ENCODE measurements around the gene GLIPR2. TPM values are rescaled to one million over a fixed set of nuclear protein-coding genes. Genes with fewer than 3 reads are reported as not detected.

The GLIPR2 gene
- total RNA-seq = 70.2 and 83.1 TPM in 2 replicates

GRCh38 chr9:36136272-36136893 is at the start of gene GLIPR2:
TSS of gene GLIPR2 (plus strand) at chr9:36136733. CDS start at chr9:36136779, 46 bp downstream.

DNA sequence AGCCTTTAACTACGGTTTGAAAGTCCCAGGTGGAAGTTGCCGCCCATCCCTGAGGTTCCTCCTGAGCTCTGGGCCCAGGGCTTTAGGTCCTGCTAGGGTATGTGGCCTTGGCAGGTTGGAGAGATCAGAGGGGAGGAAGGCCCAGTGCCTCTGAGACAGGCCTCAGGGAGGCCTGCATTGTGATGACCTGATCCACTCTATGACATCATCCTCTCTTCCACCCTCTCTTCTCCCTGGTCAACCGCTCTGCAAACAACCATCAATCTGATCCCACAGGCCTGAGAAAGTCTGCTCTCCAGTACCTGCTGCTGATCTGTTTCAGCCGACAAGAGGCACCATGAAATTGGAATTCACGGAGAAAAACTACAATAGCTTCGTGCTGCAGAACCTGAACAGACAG is 32.6 kb downstream of the GLIPR2 start, which contains the start of gene CCIN:
TSS of gene CCIN (plus strand) at position 223 of the 400 bp plus-strand sequence. CDS start at position 338, 115 bp downstream.

DNA sequence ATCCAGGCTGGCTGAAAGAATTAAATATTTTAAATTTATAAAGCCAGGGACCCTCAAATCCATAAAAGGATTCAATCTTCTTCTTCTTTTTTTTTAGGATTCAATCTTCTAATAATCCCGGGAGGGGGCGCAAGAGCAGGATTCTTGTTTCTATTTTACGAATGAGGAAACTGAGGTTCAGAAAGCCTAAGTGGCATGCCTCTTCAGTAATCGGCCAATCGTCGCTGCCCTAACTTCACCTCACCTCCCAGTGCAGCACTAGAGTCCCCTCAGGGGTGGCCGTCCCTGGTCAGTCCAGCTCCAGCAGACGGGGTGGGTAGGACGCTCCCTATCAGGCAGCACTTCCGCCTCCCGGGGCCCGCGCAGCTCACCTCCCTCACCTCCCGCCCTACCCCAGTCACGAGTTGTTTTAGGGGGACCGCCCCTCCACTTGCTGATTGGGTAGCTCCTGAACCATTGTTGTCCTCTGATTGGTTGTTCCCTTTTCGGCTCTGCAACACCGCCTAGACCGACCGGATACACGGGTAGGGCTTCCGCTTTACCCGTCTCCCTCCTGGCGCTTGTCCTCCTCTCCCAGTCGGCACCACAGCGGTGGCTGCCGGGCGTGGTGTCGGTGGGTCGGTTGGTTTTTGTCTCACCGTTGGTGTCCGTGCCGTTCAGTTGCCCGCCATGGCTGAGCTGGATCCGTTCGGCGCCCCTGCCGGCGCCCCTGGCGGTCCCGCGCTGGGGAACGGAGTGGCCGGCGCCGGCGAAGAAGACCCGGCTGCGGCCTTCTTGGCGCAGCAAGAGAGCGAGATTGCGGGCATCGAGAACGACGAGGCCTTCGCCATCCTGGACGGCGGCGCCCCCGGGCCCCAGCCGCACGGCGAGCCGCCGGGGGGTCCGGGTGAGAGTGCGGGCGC is 54.1 kb downstream of the GLIPR2 start, which contains the start of gene CLTA:
TSS of gene CLTA (plus strand) at position 534 of the 902 bp plus-strand sequence. CDS start at position 670, 136 bp downstream.

Other genes with a start within 250 kb of the GLIPR2 start
- gene HRCT1, start 230.5 kb upstream of the GLIPR2 start, total RNA-seq = 0.11 and 0.25 TPM in 2 replicates
- under 0.01 TPM in 1 of 2 replicates, not detected in the other for gene SPAAR, start 227.2 kb upstream of the GLIPR2 start, total RNA-seq
- 0.12 and 0.22 TPM in 2 replicates for gene OR2S2, start 178.6 kb upstream of the GLIPR2 start, total RNA-seq
- 27.6 and 45.2 TPM in 2 replicates for gene RECK, start 99.8 kb upstream of the GLIPR2 start, total RNA-seq
- 5.9 and 8.5 TPM in 2 replicates for gene CCIN, start 32.7 kb downstream of the GLIPR2 start, total RNA-seq
- 289 and 311 TPM in 2 replicates for gene CLTA, start 54.2 kb downstream of the GLIPR2 start, total RNA-seq
- gene GNE, start 121.7 kb downstream of the GLIPR2 start, total RNA-seq = 53.0 and 57.9 TPM in 2 replicates